Measurements from ENCODE around the gene PDE3B.

- TF ChIP-seq CTCF (IDR thresholded peaks at IDR 0.05) (no peak), POLR2A (IDR thresholded peaks at IDR 0.05) (no peak)
These were observed 33.7 kb upstream of the PDE3B start for GRCh38 chr11:14609902-14610301.
